ENCODE measurements around the gene RGS18.

GRCh38 chr1:192157067-192157466 lies 1.2 kb upstream of the RGS18 start:
- TF ChIP-seq POLR2A (IDR thresholded peaks at IDR 0.05) (no peak), CTCF (IDR thresholded peaks at IDR 0.05) (no peak)
